IMR-90 (cell line): Measurements from ENCODE around the gene PPM1H.

Experiments used
- BHLHE40 ChIP-seq: fragments of 150-350 bp; IDR thresholded peaks from 2 replicates; pipeline ENCODE4 v1.6.1; 2016; ENCODE audit warnings: mild to moderate bottlenecking, low read depth, low read length
- CEBPB ChIP-seq: IDR thresholded peaks from 2 replicates; pipeline ENCODE4 v1.6.1; 2012; ENCODE audit warnings: low read depth, low read length, improper control_type of control experiment
- CHD1 ChIP-seq: IDR thresholded peaks from 2 replicates; pipeline ENCODE4 v1.6.1; 2012; ENCODE audit warnings: low read depth, low read length, improper control_type of control experiment
- MAFK ChIP-seq: IDR thresholded peaks from 2 replicates; pipeline ENCODE4 v1.6.1; 2012; ENCODE audit warnings: low read depth, low read length, improper control_type of control experiment
- POLR2A ChIP-seq: IDR thresholded peaks from 2 replicates; pipeline ENCODE4 v1.6.1; 2012; ENCODE audit warnings: mild to moderate bottlenecking, low read depth, low read length
- RAD21 ChIP-seq: IDR thresholded peaks from 2 replicates; pipeline ENCODE4 v1.6.1; 2012; ENCODE audit warnings: low read length, improper control_type of control experiment
- RCOR1 ChIP-seq: IDR thresholded peaks from 2 replicates; pipeline ENCODE4 v1.6.1; 2012; ENCODE audit warnings: mild to moderate bottlenecking, low read length, improper control_type of control experiment; ENCODE audit not compliant: insufficient replicate concordance
- SMC3 ChIP-seq: fragments of 150-350 bp; IDR thresholded peaks from 2 replicates; pipeline ENCODE4 v1.6.1; 2016; ENCODE audit warnings: low read depth, mild to moderate bottlenecking, antibody characterized with exemption, low read length, moderate library complexity
- TF ChIP-seq, protein P1 (sequence below): conservative IDR thresholded peaks from 2 replicates; pipeline ENCODE4 v1.5.1; 2012; ENCODE audit warnings: mild to moderate bottlenecking, low read depth, low read length, improper control_type of control experiment
- TF ChIP-seq, protein P2 (sequence below): fragments of 150-350 bp; IDR thresholded peaks from 2 replicates; pipeline ENCODE4 v1.6.1; 2016; ENCODE audit warnings: low read depth, mild to moderate bottlenecking, low read length, moderate library complexity, borderline replicate concordance

DNA sequence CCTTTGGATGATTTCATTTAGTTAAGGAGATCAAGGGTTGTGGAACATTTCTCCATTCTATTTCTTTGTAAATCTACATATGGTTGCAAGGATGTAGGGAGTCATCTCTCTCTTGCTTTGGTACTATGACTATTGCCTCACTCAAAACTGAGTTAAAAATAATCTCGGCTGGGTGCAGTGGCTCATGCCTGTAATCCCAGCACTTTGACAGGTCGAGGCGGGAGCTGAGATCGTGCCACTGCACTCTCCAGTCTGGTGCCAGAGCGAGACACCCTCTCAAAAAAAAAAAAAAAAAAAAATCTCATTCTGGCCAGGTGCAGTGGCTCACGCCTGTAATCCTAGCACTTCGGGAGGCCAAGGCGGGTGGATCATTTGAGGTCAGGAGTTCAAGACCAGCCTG is 24.8 kb upstream of the PPM1H start:
- TF ChIP-seq, protein P1, sequence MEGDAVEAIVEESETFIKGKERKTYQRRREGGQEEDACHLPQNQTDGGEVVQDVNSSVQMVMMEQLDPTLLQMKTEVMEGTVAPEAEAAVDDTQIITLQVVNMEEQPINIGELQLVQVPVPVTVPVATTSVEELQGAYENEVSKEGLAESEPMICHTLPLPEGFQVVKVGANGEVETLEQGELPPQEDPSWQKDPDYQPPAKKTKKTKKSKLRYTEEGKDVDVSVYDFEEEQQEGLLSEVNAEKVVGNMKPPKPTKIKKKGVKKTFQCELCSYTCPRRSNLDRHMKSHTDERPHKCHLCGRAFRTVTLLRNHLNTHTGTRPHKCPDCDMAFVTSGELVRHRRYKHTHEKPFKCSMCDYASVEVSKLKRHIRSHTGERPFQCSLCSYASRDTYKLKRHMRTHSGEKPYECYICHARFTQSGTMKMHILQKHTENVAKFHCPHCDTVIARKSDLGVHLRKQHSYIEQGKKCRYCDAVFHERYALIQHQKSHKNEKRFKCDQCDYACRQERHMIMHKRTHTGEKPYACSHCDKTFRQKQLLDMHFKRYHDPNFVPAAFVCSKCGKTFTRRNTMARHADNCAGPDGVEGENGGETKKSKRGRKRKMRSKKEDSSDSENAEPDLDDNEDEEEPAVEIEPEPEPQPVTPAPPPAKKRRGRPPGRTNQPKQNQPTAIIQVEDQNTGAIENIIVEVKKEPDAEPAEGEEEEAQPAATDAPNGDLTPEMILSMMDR, result no peak
- TF ChIP-seq BHLHE40, result no peak
- no peak for TF ChIP-seq MAFK
- TF ChIP-seq, protein P2, sequence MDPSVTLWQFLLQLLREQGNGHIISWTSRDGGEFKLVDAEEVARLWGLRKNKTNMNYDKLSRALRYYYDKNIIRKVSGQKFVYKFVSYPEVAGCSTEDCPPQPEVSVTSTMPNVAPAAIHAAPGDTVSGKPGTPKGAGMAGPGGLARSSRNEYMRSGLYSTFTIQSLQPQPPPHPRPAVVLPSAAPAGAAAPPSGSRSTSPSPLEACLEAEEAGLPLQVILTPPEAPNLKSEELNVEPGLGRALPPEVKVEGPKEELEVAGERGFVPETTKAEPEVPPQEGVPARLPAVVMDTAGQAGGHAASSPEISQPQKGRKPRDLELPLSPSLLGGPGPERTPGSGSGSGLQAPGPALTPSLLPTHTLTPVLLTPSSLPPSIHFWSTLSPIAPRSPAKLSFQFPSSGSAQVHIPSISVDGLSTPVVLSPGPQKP, result no peak
- TF ChIP-seq CEBPB, result no peak
- TF ChIP-seq RAD21, result no peak
- TF ChIP-seq RCOR1, result no peak
- TF ChIP-seq CHD1, result no peak
- TF ChIP-seq POLR2A, result no peak
- TF ChIP-seq SMC3, result no peak
